ENCODE data around the gene LZTS2.

DNA sequence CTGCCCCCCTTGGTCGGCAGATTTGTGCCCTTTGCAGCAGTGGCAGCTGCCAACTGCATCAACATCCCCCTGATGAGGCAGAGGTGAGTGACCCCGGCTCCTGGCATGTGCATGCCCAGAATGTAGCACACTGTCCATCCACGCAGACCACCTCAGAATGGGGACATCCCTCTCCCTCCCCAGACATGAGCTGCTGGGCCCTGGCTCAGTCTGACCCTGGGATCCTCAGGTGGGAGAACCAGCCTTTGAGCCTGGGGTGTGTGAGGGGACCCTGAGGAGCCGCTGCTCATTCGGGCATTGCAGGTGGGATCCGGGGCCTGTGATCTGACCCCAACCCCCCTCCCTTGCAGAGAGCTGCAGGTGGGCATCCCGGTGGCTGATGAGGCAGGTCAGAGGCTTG lies 37.1 kb downstream of the LZTS2 start:
- TF ChIP-seq EZH2 (IDR thresholded peaks at IDR 0.05; ENCODE audit: borderline replicate concordance) (no peak), CTCF (IDR thresholded peaks at IDR 0.05; ENCODE audit: poor library complexity) (no peak), EZH2phosphoT487 (IDR thresholded peaks at IDR 0.05; ENCODE audit: low read depth, severe bottlenecking, unreplicated experiment) (no peak)

All from hepatocyte (in vitro differentiated cells).